ENCODE results near the gene MGLL. TPM values are rescaled to one million over a fixed set of nuclear protein-coding genes. Genes with fewer than 3 reads are reported as not detected.
A peak's percentile ranks its signal among the peaks of the same experiment; 100 is the strongest.

MGLL gene
- total RNA-seq, 1 donor from 2014 or later = 27.3 TPM

DNA sequence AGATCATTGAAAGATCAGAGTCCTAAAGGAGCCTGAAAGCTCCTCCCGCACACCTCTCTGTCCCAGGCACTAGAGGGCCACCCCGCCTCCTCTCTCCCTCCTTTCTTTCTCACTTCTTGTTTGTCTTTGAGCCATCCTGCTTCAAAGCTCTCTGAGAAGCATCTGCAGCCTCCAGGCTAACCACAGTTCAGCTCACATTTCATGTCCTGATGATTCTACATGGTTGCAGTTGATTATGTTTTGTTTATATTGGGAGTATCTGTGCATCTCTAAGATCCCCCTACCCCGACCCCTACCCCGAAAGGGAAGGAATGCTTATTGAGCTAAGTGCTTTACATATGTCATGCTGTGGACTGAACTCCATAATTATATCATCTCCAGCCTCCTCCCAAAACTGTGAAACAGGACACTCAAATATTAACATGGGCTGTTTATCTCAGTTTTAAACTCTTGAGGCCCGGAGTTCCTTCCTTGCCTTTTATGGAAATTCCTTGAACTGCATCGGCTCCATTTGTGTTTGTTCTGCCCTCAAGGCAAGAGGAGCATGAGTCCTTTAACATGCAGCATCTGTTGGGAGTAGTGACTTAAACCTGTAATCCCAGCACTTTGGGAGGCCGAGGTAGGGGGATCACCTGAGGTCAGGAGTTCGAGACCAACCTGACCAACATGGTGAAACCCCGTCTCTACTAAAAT lies 30.9 kb downstream of the MGLL start:
- Histone ChIP-seq H3K27me3 (ENCODE audit: insufficient read depth, low read length) (no peaks in the 10 kb centered on the region), H3K27ac (ENCODE audit: low read depth, low read length) (peak overlapping the region; percentile 75), H4K20me1 (ENCODE audit: insufficient read depth, low read length) (no peaks in the 10 kb centered on the region), H3K36me3 (ENCODE audit: insufficient read depth, low read length) (no peaks in the 10 kb centered on the region), H2AFZ (ENCODE audit: low read depth, low read length) (no peak overlapping the region), H3K9ac (ENCODE audit: low read length) (peak overlapping the region; percentile 50), H3K4me3 (ENCODE audit: insufficient read depth, low read depth, low read length) (no peak overlapping the region), H3K4me2 (ENCODE audit: low read length) (peak overlapping the region; percentile 34), H3K4me1 (ENCODE audit: insufficient read depth, low read length) (peaks cover 37% of the 10 kb centered on the region), H3K9me3 (ENCODE audit: insufficient read depth, low read depth, low read length) (no peaks in the 10 kb centered on the region), H3K79me2 (ENCODE audit: insufficient read depth, low read length) (no peaks in the 10 kb centered on the region)
- FAIRE-seq (no peak), DNase-seq (ENCODE audit: low read depth) (peak; percentile 53)
- H3K36me3 Mint-ChIP-seq (ENCODE audit: low read depth, unreplicated experiment) = peaks cover 4% of the 10 kb centered on the region
- no peaks in the 10 kb centered on the region for H3K27me3 Mint-ChIP-seq (ENCODE audit: low read depth, unreplicated experiment)
- no peaks in the 10 kb centered on the region for H3K9me3 Mint-ChIP-seq (ENCODE audit: unreplicated experiment)
- TF ChIP-seq CTCF (IDR thresholded peaks at IDR 0.05; ENCODE audit: insufficient read depth, low read depth, low read length) (no peak), EZH2 (IDR thresholded peaks at IDR 0.05; ENCODE audit: insufficient read depth, low read length) (no peak)
- no peak overlapping the region for H3K4me3 Mint-ChIP-seq (ENCODE audit: unreplicated experiment)
- H3K4me1 Mint-ChIP-seq (ENCODE audit: low read depth, unreplicated experiment) = peaks cover 38% of the 10 kb centered on the region
- H3K27ac Mint-ChIP-seq (ENCODE audit: unreplicated experiment) = peak overlapping the region; percentile 49

DNA sequence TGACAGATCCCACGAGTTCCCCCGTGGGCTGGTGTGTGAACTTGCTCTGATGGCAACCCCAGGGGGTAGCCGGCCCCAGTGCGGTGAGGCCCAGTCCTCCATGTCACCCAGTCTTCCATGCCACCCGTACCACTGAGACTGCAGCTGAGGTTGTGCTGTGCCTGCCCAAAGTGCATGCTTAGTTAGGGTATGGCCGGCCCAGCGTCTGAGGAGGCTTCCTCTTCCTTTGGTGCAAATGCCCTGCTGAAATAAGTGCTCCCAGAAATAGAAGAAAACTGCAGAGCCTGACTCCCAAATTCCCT lies 31.5 kb downstream of the MGLL start:
- Histone ChIP-seq H3K79me2 (ENCODE audit: insufficient read depth, low read length) (no peaks in the 10 kb centered on the region), H3K4me2 (ENCODE audit: low read length) (peak overlapping the region; percentile 34), H4K20me1 (ENCODE audit: insufficient read depth, low read length) (no peaks in the 10 kb centered on the region), H3K4me3 (ENCODE audit: insufficient read depth, low read depth, low read length) (no peak overlapping the region), H3K36me3 (ENCODE audit: insufficient read depth, low read length) (no peaks in the 10 kb centered on the region), H3K9ac (ENCODE audit: low read length) (peak overlapping the region; percentile 50), H2AFZ (ENCODE audit: low read depth, low read length) (no peak overlapping the region), H3K9me3 (ENCODE audit: insufficient read depth, low read depth, low read length) (no peaks in the 10 kb centered on the region), H3K4me1 (ENCODE audit: insufficient read depth, low read length) (peaks cover 39% of the 10 kb centered on the region), H3K27me3 (ENCODE audit: insufficient read depth, low read length) (no peaks in the 10 kb centered on the region), H3K27ac (ENCODE audit: low read depth, low read length) (peak overlapping the region; percentile 52)
- DNase-seq (ENCODE audit: low read depth) (no peak), FAIRE-seq (no peak)
- TF ChIP-seq EZH2 (IDR thresholded peaks at IDR 0.05; ENCODE audit: insufficient read depth, low read length) = no peak
- TF ChIP-seq CTCF (IDR thresholded peaks at IDR 0.05; ENCODE audit: insufficient read depth, low read depth, low read length) = no peak
- H3K36me3 Mint-ChIP-seq (ENCODE audit: low read depth, unreplicated experiment) = peaks cover 4% of the 10 kb centered on the region
- H3K9me3 Mint-ChIP-seq (ENCODE audit: unreplicated experiment) = no peaks in the 10 kb centered on the region
- no peak overlapping the region for H3K4me3 Mint-ChIP-seq (ENCODE audit: unreplicated experiment)
- H3K27me3 Mint-ChIP-seq (ENCODE audit: low read depth, unreplicated experiment) = no peaks in the 10 kb centered on the region
- peaks cover 38% of the 10 kb centered on the region for H3K4me1 Mint-ChIP-seq (ENCODE audit: low read depth, unreplicated experiment)
- peak overlapping the region; percentile 49 for H3K27ac Mint-ChIP-seq (ENCODE audit: unreplicated experiment)
